ENCODE data around the gene CD209.
"Not testable (repeated sequence)": the region's sequence is repeated elsewhere in the genome, so short reads cannot be mapped to it uniquely, and the experiment has no call there.

CD209 gene

DNA sequence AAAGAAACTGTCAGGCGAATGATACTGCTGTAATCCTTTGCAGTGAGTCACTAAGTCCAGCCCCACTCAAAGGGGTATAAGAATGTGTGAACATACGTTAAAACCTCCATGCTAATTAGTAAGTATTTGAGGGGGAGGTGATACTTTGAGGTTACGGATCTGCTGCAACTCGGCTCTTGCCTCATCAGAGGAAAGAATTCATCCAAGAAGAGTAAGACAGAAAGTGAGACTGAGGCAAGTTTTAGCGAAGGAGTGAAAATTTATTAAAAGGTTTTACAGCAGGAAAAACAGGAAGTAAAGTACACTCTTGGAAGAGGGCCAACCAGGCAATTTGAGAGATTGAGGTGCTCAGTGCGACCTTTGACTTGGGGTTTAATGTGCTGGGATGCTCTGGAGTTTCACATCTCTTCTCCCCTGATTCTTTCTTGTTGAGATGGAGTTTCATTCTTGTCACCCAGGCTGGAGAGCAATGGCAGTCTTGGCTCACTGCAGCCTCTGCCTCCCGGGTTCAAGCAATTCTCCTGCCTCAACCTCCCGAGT, 25.5 kb upstream of the CD209 start:
- Histone ChIP-seq H3K4me3 (ENCODE audit: low read depth in 1 of 5, low read length in 5 of 5) (no peak overlapping the region), H3K27ac (ENCODE audit: low read depth, low read length) (no peak overlapping the region), H3K9ac (ENCODE audit: low read length in 5 of 5) (no peak overlapping the region), H3K4me1 (ENCODE audit: control insufficient read depth in 5 of 5, insufficient read depth in 5 of 5, low read length in 5 of 5) (peaks cover 0 to 3% (median 0%) of the 10 kb centered on the region in 5 donors), H3K27me3 (ENCODE audit: control insufficient read depth in 5 of 5, insufficient read depth in 4 of 5, low read length in 5 of 5) (peaks cover 0 to 10% (median 8%) of the 10 kb centered on the region in 5 donors), H3K9me3 (ENCODE audit: control insufficient read depth in 5 of 5, low read length in 5 of 5) (peaks cover 0 to 2% (median 0%) of the 10 kb centered on the region in 5 donors), H3K36me3 (ENCODE audit: control insufficient read depth in 5 of 5, insufficient read depth in 5 of 5, low read length in 5 of 5) (no peaks in the 10 kb centered on the region)

GRCh38 chr19:7771072-7771471, 23.7 kb upstream of the CD209 start:
- H3K27me3 ChIP-seq (ENCODE audit: control insufficient read depth in 5 of 5, insufficient read depth in 4 of 5, low read length in 5 of 5), result peaks cover 0 to 16% (median 14%) of the 10 kb centered on the region in 5 donors
- no peaks in the 10 kb centered on the region for H3K36me3 ChIP-seq (ENCODE audit: control insufficient read depth in 5 of 5, insufficient read depth in 5 of 5, low read length in 5 of 5)
- no peak overlapping the region for H3K4me3 ChIP-seq (ENCODE audit: low read depth in 1 of 5, low read length in 5 of 5)
- no peak overlapping the region for H3K27ac ChIP-seq (ENCODE audit: low read depth, low read length)
- peaks cover 0 to 2% (median 0%) of the 10 kb centered on the region in 5 donors for H3K9me3 ChIP-seq (ENCODE audit: control insufficient read depth in 5 of 5, low read length in 5 of 5)
- peaks cover 0 to 5% (median 2%) of the 10 kb centered on the region in 5 donors for H3K4me1 ChIP-seq (ENCODE audit: control insufficient read depth in 5 of 5, insufficient read depth in 5 of 5, low read length in 5 of 5)
- H3K9ac ChIP-seq (ENCODE audit: low read length in 5 of 5), result no peak overlapping the region

- H3K27ac ChIP-seq (ENCODE audit: low read depth, low read length), result no peak overlapping the region
- H3K9me3 ChIP-seq (ENCODE audit: control insufficient read depth in 5 of 5, low read length in 5 of 5), result peaks cover 0 to 2% (median 0%) of the 10 kb centered on the region in 5 donors
- no peaks in the 10 kb centered on the region for H3K36me3 ChIP-seq (ENCODE audit: control insufficient read depth in 5 of 5, insufficient read depth in 5 of 5, low read length in 5 of 5)
- H3K4me3 ChIP-seq (ENCODE audit: low read depth in 1 of 5, low read length in 5 of 5), result no peak overlapping the region
- peaks cover 0 to 5% (median 2%) of the 10 kb centered on the region in 5 donors for H3K4me1 ChIP-seq (ENCODE audit: control insufficient read depth in 5 of 5, insufficient read depth in 5 of 5, low read length in 5 of 5)
- peaks cover 0 to 16% (median 10%) of the 10 kb centered on the region in 5 donors for H3K27me3 ChIP-seq (ENCODE audit: control insufficient read depth in 5 of 5, insufficient read depth in 4 of 5, low read length in 5 of 5)
- H3K9ac ChIP-seq (ENCODE audit: low read length in 5 of 5), result no peak overlapping the region
These were observed 21.8 kb upstream of the CD209 start for GRCh38 chr19:7769171-7769570.

GRCh38 chr19:7767487-7767886, 20.2 kb upstream of the CD209 start:
- H3K4me3 ChIP-seq (ENCODE audit: low read depth in 1 of 5, low read length in 5 of 5), result no peak overlapping the region
- H3K4me1 ChIP-seq (ENCODE audit: control insufficient read depth in 5 of 5, insufficient read depth in 5 of 5, low read length in 5 of 5), result peaks cover 0 to 9% (median 5%) of the 10 kb centered on the region in 5 donors
- H3K27ac ChIP-seq (ENCODE audit: low read depth, low read length), result no peak overlapping the region
- no peaks in the 10 kb centered on the region for H3K36me3 ChIP-seq (ENCODE audit: control insufficient read depth in 5 of 5, insufficient read depth in 5 of 5, low read length in 5 of 5)
- no peak overlapping the region for H3K9ac ChIP-seq (ENCODE audit: low read length in 5 of 5)
- H3K27me3 ChIP-seq (ENCODE audit: control insufficient read depth in 5 of 5, insufficient read depth in 4 of 5, low read length in 5 of 5), result peaks cover 0 to 16% (median 12%) of the 10 kb centered on the region in 5 donors
- H3K9me3 ChIP-seq (ENCODE audit: control insufficient read depth in 5 of 5, low read length in 5 of 5), result peaks cover 0 to 2% (median 0%) of the 10 kb centered on the region in 5 donors

DNA sequence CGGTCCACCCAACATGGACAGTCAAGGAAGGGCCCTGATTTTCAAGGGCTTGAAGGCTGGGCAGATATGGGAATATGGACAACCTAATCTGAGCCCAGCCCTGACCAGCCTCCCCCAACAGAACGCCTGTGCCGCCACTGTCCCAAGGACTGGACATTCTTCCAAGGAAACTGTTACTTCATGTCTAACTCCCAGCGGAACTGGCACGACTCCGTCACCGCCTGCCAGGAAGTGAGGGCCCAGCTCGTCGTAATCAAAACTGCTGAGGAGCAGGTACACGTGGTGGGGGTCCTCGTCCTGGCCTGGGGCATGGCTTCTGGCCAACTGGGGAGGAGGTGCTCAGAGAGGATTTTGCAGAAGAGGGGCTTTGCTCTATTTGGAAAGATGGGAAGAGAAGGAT, 19.2 kb upstream of the CD209 start:
- no peak overlapping the region for H3K4me3 ChIP-seq (ENCODE audit: low read depth in 1 of 5, low read length in 5 of 5)
- no peak overlapping the region for H3K9ac ChIP-seq (ENCODE audit: low read length in 5 of 5)
- no peak overlapping the region for H3K27ac ChIP-seq (ENCODE audit: low read depth, low read length)
- H3K9me3 ChIP-seq (ENCODE audit: control insufficient read depth in 5 of 5, low read length in 5 of 5), result peaks cover 0 to 2% (median 0%) of the 10 kb centered on the region in 5 donors
- H3K27me3 ChIP-seq (ENCODE audit: control insufficient read depth in 5 of 5, insufficient read depth in 4 of 5, low read length in 5 of 5), result peaks cover 0 to 16% (median 12%) of the 10 kb centered on the region in 5 donors
- no peaks in the 10 kb centered on the region for H3K36me3 ChIP-seq (ENCODE audit: control insufficient read depth in 5 of 5, insufficient read depth in 5 of 5, low read length in 5 of 5)
- peaks cover 0 to 9% (median 5%) of the 10 kb centered on the region in 5 donors for H3K4me1 ChIP-seq (ENCODE audit: control insufficient read depth in 5 of 5, insufficient read depth in 5 of 5, low read length in 5 of 5)

DNA sequence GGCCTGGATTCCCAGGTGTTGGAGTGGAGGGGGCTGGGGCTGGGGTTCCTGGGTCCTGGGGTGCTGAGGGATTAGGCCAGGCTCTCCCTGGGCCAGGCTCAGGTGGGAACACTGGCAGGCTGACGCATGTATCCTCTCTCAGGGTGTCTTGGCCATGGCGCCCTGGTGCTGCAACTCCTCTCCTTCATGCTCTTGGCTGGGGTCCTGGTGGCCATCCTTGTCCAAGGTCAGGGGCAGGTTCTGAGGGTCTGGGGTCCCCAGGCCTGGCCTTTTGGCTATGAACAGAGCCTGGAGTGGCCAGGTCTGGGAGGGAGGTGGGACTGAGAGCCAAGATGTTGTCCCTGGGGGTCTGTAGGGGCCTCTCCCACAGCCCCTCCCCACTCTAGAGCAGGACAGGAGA, 17.7 kb upstream of the CD209 start:
- H3K9me3 ChIP-seq (ENCODE audit: control insufficient read depth in 5 of 5, low read length in 5 of 5); H3K9ac ChIP-seq (ENCODE audit: low read length in 5 of 5); H3K36me3 ChIP-seq (ENCODE audit: control insufficient read depth in 5 of 5, insufficient read depth in 5 of 5, low read length in 5 of 5); H3K4me1 ChIP-seq (ENCODE audit: control insufficient read depth in 5 of 5, insufficient read depth in 5 of 5, low read length in 5 of 5); H3K27ac ChIP-seq (ENCODE audit: low read depth, low read length); H3K4me3 ChIP-seq (ENCODE audit: low read depth in 1 of 5, low read length in 5 of 5): not testable (repeated sequence)
- H3K27me3 ChIP-seq (ENCODE audit: control insufficient read depth in 5 of 5, insufficient read depth in 4 of 5, low read length in 5 of 5), result peaks cover 0 to 20% (median 14%) of the 10 kb centered on the region in 5 donors

GRCh38 chr19:7764157-7764556, 16.8 kb upstream of the CD209 start:
- H3K4me1 ChIP-seq (ENCODE audit: control insufficient read depth in 5 of 5, insufficient read depth in 5 of 5, low read length in 5 of 5); H3K9ac ChIP-seq (ENCODE audit: low read length in 5 of 5); H3K4me3 ChIP-seq (ENCODE audit: low read depth in 1 of 5, low read length in 5 of 5); H3K27ac ChIP-seq (ENCODE audit: low read depth, low read length); H3K36me3 ChIP-seq (ENCODE audit: control insufficient read depth in 5 of 5, insufficient read depth in 5 of 5, low read length in 5 of 5): not testable (repeated sequence)
- peaks cover 3 to 13% (median 6%) of the 10 kb centered on the region in 5 donors for H3K9me3 ChIP-seq (ENCODE audit: control insufficient read depth in 5 of 5, low read length in 5 of 5)
- H3K27me3 ChIP-seq (ENCODE audit: control insufficient read depth in 5 of 5, insufficient read depth in 4 of 5, low read length in 5 of 5), result peaks cover 0 to 18% (median 14%) of the 10 kb centered on the region in 5 donors

DNA sequence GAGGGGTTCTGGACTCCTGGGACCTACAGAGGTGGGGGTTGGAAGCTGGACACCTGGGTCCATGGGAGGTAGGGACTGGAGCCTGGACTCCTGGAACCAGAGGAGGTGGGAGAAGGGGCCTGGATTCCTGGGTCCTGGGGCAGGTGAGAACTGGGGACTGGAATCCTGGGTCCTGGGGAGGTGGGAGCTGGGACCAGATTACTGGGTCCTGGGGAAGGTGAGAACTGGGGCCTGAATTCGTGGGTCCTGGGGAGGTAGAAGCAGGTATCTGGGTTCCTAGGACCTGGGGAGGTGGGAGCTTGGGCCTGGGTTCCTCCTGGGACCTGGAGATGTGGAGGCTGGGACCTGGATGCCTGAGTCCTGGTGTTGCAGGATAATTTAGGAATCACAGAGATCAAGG, 16.4 kb upstream of the CD209 start:
- Histone ChIP-seq H3K27ac (ENCODE audit: low read depth, low read length) (no peak overlapping the region), H3K4me1 (ENCODE audit: control insufficient read depth in 5 of 5, insufficient read depth in 5 of 5, low read length in 5 of 5) (peaks cover 0 to 9% (median 5%) of the 10 kb centered on the region in 5 donors), H3K9me3 (ENCODE audit: control insufficient read depth in 5 of 5, low read length in 5 of 5) (peaks cover 3 to 13% (median 10%) of the 10 kb centered on the region in 5 donors), H3K27me3 (ENCODE audit: control insufficient read depth in 5 of 5, insufficient read depth in 4 of 5, low read length in 5 of 5) (peaks cover 0 to 18% (median 14%) of the 10 kb centered on the region in 5 donors), H3K4me3 (ENCODE audit: low read depth in 1 of 5, low read length in 5 of 5) (no peak overlapping the region), H3K36me3 (ENCODE audit: control insufficient read depth in 5 of 5, insufficient read depth in 5 of 5, low read length in 5 of 5) (no peaks in the 10 kb centered on the region), H3K9ac (ENCODE audit: low read length in 5 of 5) (no peak overlapping the region)

- no peak within 1 kb of the TSS for H3K9ac ChIP-seq (ENCODE audit: low read length in 5 of 5)
- H3K27ac ChIP-seq (ENCODE audit: low read depth, low read length), result no peak within 1 kb of the TSS
- H3K27me3 ChIP-seq (ENCODE audit: control insufficient read depth in 5 of 5, insufficient read depth in 4 of 5, low read length in 5 of 5), result peaks cover 0 to 17% (median 12%) of the 10 kb centered on the region in 5 donors
- no peaks in the 10 kb centered on the region for H3K36me3 ChIP-seq (ENCODE audit: control insufficient read depth in 5 of 5, insufficient read depth in 5 of 5, low read length in 5 of 5)
- H3K4me3 ChIP-seq (ENCODE audit: low read depth in 1 of 5, low read length in 5 of 5), result no peak within 1 kb of the TSS
- peaks cover 0 to 9% (median 5%) of the 10 kb centered on the region in 5 donors for H3K4me1 ChIP-seq (ENCODE audit: control insufficient read depth in 5 of 5, insufficient read depth in 5 of 5, low read length in 5 of 5)
- H3K9me3 ChIP-seq (ENCODE audit: control insufficient read depth in 5 of 5, low read length in 5 of 5), result peaks cover 3 to 21% (median 19%) of the 10 kb centered on the region in 5 donors
These were observed 15.5 kb upstream of the CD209 start, which contains the start of gene CLEC4M for GRCh38 chr19:7762719-7763293. CLEC4M (plus strand) TSS chr19:7763243; CDS start chr19:7763267, 24 bp downstream.

- no peak overlapping the region for H3K27ac ChIP-seq (ENCODE audit: low read depth, low read length)
- H3K9me3 ChIP-seq (ENCODE audit: control insufficient read depth in 5 of 5, low read length in 5 of 5), result peaks cover 8 to 40% (median 39%) of the 10 kb centered on the region in 5 donors
- H3K4me3 ChIP-seq (ENCODE audit: low read depth in 1 of 5, low read length in 5 of 5), result no peak overlapping the region
- peaks cover 0 to 5% (median 0%) of the 10 kb centered on the region in 5 donors for H3K4me1 ChIP-seq (ENCODE audit: control insufficient read depth in 5 of 5, insufficient read depth in 5 of 5, low read length in 5 of 5)
- no peaks in the 10 kb centered on the region for H3K36me3 ChIP-seq (ENCODE audit: control insufficient read depth in 5 of 5, insufficient read depth in 5 of 5, low read length in 5 of 5)
- H3K27me3 ChIP-seq (ENCODE audit: control insufficient read depth in 5 of 5, insufficient read depth in 4 of 5, low read length in 5 of 5), result peaks cover 0 to 9% (median 7%) of the 10 kb centered on the region in 5 donors
- no peak overlapping the region for H3K9ac ChIP-seq (ENCODE audit: low read length in 5 of 5)
These were observed 11.8 kb upstream of the CD209 start for GRCh38 chr19:7759156-7759555.

Measured in subcutaneous abdominal adipose tissue (tissue), 5 donors.